Lower lobe of right lung (tissue), 2 donors: Measurements from ENCODE around the gene FSTL4. TPM values are rescaled to one million over a fixed set of nuclear protein-coding genes. Genes with fewer than 3 reads are reported as not detected.

Experiments used
- ATAC-seq, 2 donors: fragments of 200-7000 bp; cut with Tn5 transposase; one replicate each; pipeline ENCODE4 v1.9.1; 2020 to 2022; ENCODE audit warnings: mild to moderate bottlenecking in 2 of 2, moderate library complexity in 2 of 2
- DNase-seq: peaks from one replicate; pipeline ENCODE4 v3.0.0-alpha.2; 2020
- H3K27ac ChIP-seq: fragments of 200-600 bp; one replicate; pipeline ENCODE4 v1.8.0; 2022
- H3K27me3 ChIP-seq: fragments of 200-600 bp; one replicate; pipeline ENCODE4 v1.8.0; 2022; ENCODE audit warnings: low read depth
- H3K36me3 ChIP-seq: fragments of 200-600 bp; one replicate; pipeline ENCODE4 v1.8.0; 2022; ENCODE audit warnings: mild to moderate bottlenecking
- H3K4me1 ChIP-seq: fragments of 200-600 bp; one replicate; pipeline ENCODE4 v1.8.0; 2022
- H3K4me3 ChIP-seq: fragments of 200-600 bp; one replicate; pipeline ENCODE4 v1.8.0; 2022; ENCODE audit warnings: mild to moderate bottlenecking
- H3K9me3 ChIP-seq: fragments of 200-600 bp; one replicate; pipeline ENCODE4 v1.8.0; 2022
- CTCF ChIP-seq: fragments of 200-600 bp; IDR thresholded peaks from one replicate; pipeline ENCODE4 v1.8.0; 2022; ENCODE audit warnings: antibody characterized with exemption, mild to moderate bottlenecking
- intact Hi-C: fragments of 100-400 bp; cut with DNase I; formaldehyde crosslinking; loops from one replicate; pipeline ENCODE4 v1.11.0; 2022
- total RNA-seq: library from RNA; stranded (reverse); fragmentation: NEBNext Ultra II Directional; extraction: Animal tissue kit (Norgen Biotek cat#: 25700); gene quantifications from one replicate; pipeline ENCODE4 v1.2.1, GENCODE V29; 2021
- donor health status: DM: no; HTN: yes; CAD: no; lungs with severe emphysema.

The FSTL4 gene
- total RNA-seq, 1 donor from 2014 or later: 1.9 TPM

GRCh38 chr5:133159543-133159942 is 452.8 kb downstream of the FSTL4 start:
- Histone ChIP-seq H3K36me3 (no peaks in the 10 kb centered on the region), H3K27ac (no peak overlapping the region), H3K27me3 (no peaks in the 10 kb centered on the region), H3K9me3 (no peaks in the 10 kb centered on the region), H3K4me3 (no peak overlapping the region), H3K4me1 (no peaks in the 10 kb centered on the region)
- intact Hi-C loops: no loop called here
- no peak for TF ChIP-seq CTCF
- ATAC-seq (no peak), DNase-seq (no peak)

- Histone ChIP-seq H3K36me3 (no peaks in the 10 kb centered on the region), H3K27ac (no peak overlapping the region), H3K27me3 (no peaks in the 10 kb centered on the region), H3K4me1 (no peaks in the 10 kb centered on the region), H3K9me3 (no peaks in the 10 kb centered on the region), H3K4me3 (no peak overlapping the region)
- no peak for ATAC-seq
- intact Hi-C loops: no loop called here
- DNase-seq: no peak
- TF ChIP-seq CTCF: no peak
Measured at GRCh38 chr5:133155326-133155969, 456.9 kb downstream of the FSTL4 start.

- no peak overlapping the region for H3K27ac ChIP-seq
- no peaks in the 10 kb centered on the region for H3K9me3 ChIP-seq
- H3K36me3 ChIP-seq: no peaks in the 10 kb centered on the region
- intact Hi-C loops: no loop called here
- ATAC-seq (no peak), DNase-seq (no peak)
- H3K4me3 ChIP-seq: no peak overlapping the region
- TF ChIP-seq CTCF: no peak
- H3K27me3 ChIP-seq: no peaks in the 10 kb centered on the region
- no peaks in the 10 kb centered on the region for H3K4me1 ChIP-seq
Measured at GRCh38 chr5:133154274-133155075, 457.9 kb downstream of the FSTL4 start.

DNA sequence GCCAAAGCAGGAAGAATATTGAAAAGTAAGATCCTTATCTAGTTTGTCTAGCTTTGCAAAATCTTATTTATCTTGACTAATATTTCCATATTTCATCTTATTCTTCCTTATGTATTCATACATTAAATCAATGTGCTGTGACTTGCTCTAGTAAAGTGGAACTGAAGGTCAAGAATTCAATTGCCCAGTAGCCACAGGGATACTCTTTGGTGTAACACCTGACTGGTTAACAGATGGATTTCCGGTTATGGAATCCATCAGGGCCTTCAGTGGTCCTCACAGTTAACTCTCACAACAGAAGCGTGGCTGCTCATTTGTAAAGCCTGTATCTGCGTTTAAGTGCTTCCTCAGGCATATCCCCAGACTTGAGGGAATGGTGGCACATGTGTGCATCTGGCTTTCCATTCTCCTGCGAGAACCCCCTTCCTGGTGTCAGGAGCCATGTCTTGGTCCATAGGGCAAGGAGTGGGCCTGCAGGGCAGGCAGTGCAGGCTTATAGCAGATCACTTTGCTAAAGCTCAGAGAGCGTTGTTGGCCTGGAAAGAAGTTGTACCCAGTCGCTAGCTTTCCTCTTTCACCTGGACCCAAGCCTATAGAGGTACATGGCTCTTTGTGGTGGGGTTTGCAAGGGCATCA is 461.3 kb downstream of the FSTL4 start:
- H3K27ac ChIP-seq: no peak overlapping the region
- no peak for TF ChIP-seq CTCF
- no peak for ATAC-seq

GRCh38 chr5:133149345-133149744 is 463.0 kb downstream of the FSTL4 start:
- Histone ChIP-seq H3K36me3 (no peaks in the 10 kb centered on the region), H3K27me3 (no peaks in the 10 kb centered on the region), H3K27ac (no peak overlapping the region), H3K4me1 (peaks cover 6% of the 10 kb centered on the region), H3K4me3 (no peak overlapping the region), H3K9me3 (no peaks in the 10 kb centered on the region)
- ATAC-seq (no peak), DNase-seq (no peak)
- intact Hi-C loops: no loop called here
- TF ChIP-seq CTCF: no peak

More for the DNA sequence above, 461.3 kb downstream of the FSTL4 start:
- Histone ChIP-seq H3K9me3 (no peaks in the 10 kb centered on the region), H3K4me1 (peaks cover 6% of the 10 kb centered on the region), H3K27me3 (no peaks in the 10 kb centered on the region), H3K36me3 (no peaks in the 10 kb centered on the region), H3K4me3 (no peak overlapping the region)
- DNase-seq: no peak
- intact Hi-C loops: no loop called here
